Suppressor macrophage treated with lipopolysaccharide for 4 hours (primary cell): Measurements from ENCODE around the gene VPS45.
"Not testable (repeated sequence)": the region's sequence is repeated elsewhere in the genome, so short reads cannot be mapped to it uniquely, and the experiment has no call there.

Experiments
- DNase-seq: peaks from one replicate; pipeline ENCODE4 v3.0.0-alpha.2; 2020

VPS45 gene

DNA sequence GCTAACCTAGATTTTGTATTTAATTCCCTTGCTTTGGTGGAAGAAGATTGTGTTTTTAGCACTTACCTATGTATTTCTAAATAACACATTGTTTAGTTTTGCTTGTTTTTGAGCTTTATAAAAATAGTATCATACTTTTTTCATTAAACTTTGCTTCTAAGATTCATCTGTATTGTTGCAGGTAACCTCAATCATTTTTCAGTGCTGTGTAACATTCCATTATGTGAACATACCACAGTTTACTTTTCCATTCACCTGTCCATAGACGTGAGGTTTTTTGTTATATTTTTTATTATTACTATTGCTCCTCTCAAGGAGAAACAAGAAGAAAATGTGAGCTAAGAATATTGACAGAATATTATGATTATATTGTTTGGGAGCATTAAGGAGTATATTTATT is 67.0 kb downstream of the VPS45 start:
- no peak for DNase-seq

DNA sequence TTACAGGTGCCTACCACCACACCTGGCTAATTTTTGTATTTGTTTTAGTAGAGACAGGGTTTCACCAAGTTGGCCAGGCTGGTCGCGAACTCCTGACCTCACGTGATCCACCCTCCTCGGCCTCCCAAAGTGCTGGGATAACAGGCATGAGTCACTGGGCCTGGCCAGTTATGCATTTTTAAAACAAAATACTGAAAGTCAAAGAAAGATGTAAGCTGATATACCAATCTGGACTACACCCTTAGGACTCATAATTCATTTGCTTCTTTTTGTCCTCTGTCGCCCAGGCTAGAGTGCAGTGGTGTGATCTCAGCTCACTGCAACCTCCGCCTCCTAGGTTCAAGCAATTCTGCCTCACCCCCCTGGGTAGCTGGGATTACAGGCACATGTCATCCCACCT is 67.8 kb downstream of the VPS45 start:
- not testable (repeated sequence) for DNase-seq

DNA sequence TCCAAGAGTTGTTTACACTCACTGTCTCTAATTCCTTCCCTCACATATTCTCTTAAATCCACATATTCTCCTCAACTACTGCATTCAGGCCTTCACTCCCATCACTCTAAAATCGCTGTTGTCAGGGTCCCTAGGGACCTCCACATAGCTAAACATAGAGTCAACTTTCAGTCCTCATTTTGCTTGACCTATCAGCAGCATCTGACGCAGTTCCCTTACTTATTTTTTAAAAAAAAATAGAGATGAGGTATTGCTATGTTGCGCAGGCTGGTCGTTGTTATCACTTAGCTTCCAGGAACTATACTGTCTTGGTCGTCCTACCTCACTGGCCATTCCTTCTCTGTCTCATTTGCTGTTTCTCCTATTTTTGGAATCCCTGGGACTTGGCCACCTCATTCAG is 70.5 kb downstream of the VPS45 start:
- no peak for DNase-seq

DNA sequence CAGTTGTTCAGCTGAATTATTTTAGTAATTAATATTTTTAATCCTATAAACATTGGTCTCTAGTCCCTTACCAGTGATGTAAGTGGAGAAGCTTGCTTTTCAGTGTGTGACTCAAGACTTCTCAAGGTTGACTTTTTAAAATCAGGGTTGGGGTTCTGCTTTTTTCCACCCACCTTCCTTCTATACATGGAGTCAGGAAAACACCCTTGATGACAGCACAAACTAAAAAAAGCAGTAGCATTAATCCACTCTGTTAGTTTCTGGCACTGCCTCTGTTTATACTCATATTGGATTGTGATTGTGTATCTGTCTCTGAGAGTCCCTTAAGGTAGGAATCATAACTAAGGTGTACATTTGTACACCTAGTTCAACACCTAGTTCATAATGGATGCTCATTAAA is 73.9 kb downstream of the VPS45 start:
- DNase-seq = peak; percentile 83

DNA sequence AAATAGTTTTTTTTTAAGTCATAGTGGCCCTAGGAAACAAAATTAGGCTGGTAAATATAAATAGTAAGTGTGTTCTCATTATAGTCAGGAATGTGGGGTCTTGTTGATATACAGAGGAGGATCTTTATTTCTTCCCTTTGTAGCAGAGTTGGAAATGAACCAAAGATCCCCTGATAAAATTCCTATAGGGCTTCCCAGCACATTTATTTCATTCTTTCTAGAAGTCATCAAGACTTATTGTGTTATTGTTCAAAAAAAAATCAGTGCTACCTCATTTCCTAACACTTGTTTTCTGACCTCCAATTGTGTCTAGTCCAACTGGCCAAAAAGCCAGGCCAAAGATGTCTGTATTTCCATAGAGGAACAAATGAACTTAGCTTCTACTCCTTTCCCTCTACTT is 74.5 kb downstream of the VPS45 start:
- no peak for DNase-seq

DNA sequence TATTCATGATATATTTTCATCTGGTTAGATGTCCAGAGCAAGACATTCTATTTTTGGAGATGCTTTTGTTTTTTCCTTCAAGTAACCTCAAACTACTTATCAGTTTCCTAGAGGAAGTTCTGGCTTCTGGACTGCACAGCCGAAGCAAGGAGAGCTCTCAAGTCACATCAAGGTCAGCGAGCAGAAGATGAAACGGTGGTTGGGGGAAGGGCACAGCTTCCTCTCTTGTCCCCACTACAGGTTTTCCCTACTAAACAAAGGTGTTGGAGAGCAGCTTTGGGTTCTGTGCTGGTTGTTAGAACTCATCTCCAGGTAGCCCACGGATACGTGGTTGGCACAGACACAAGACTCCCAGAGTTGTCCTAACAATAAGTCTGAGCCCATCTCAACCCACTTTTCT is 77.0 kb downstream of the VPS45 start:
- DNase-seq = no peak

DNA sequence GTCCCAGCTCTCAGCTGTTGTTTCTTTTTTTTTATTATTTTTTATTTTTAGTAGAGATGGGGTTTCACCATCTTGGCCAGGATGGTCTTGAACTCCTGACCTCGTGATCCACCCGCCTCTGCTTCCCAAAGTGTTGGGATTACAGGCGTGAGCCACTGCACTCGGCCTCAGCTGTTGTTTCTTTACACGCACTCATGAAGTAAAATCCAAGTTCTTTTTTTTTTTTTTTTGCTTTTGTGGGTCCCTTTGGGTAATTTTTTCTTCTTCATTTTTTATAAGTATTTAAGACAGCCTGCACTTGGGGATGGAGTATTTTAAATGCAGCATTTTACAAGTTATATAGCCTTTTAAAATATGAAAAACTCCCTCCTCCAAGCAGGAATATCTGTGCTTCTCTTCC is 78.4 kb downstream of the VPS45 start:
- DNase-seq = not testable (repeated sequence)

DNA sequence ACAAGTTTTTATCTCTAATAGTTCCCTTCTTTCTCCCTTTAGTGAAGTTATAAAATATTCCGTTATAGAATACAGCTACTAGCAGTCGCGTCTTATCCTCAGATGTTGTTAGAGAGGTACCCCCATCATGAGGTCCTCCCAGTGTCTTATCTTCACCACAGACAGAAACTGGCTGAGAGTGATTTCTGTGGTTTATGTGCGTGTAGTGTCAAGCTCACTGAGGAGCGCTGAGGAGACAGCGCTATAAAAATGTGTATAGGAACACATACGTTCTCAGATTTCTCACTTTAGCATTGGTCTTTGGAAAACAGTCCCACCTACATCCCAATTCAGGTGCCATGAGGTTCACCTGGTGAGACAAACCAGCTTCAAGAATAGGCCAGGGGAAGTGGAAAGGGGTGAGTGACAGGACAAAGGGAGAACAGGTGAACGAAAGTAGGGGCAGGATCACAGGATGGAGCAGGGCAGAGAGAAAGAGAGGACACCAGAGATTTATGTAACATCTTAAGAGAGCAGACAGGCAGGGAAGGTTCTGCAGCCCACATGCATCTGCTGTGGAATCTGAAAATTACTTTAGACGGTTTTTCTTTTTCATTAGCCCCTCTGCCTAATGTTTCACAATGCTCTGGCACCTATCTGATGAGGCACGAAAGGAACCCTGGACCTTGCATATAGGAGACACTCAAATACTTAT is 79.4 kb downstream of the VPS45 start:
- no peak for DNase-seq

DNA sequence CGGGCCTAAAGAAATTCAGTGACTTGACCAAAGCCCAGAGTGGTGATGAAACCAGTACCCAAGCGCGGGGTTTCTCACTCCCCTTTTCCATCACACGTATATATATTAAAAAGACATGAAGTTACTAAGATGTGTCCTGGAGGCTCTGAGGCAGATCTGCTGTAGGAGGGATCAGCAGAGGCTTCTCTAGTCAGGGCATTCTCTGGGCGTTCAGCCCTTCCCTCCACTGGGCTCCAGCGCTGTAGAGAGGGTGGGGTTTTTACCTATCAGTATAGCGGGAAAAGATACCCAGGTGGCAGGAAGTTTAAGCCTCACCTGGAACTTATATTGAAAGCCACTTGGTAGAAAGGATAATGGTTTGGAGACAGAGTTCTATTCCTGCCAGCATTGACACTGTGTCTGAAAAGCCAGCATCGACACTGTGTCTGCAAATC is 81.3 kb downstream of the VPS45 start:
- peak; percentile 33 for DNase-seq

DNA sequence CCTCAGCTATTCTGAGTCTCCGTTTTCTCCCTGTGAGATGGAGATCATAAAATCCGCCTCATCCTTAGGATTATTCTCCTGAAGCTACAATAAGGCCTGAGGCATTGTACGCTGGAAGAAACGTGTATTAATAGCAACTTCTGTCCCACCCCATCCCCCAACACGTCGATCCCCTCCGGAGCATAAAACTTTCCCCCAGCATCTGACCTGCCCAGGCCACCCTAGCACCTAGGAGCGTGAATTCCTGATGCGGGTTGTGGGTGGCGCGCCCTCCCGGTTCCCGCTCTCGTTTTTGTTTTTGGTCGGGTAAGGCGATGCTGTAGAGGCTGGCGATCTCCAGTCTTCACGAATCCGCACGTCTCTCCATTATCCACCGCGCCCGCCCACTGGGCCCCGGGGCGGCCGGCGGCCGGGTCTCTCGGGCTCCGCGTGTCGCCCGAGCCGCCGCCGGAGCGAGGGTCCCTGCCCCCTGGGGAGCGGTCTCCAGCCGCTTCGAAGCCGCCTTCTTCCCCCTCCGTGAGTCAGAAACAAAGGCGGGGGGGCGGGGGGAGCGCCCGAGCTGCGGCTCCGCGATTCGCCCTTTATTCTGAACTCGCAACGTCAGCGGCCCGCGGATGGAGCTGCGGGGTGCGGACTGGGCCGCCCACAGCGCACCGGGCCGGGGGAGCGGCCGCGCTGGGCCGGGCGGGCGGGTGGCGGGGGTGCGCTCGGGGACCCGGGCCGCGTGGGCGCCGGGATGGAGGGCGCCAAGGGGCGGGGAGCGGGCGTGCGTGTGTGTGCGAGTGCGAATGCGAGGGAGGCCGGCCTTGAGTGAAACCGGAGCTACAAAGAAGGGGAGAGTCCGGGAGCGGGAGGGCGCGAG is 81.9 kb downstream of the VPS45 start, which contains the start of gene PLEKHO1:
PLEKHO1 (plus strand) TSS at position 646 of the 862 bp plus-strand sequence. CDS start 342 bp downstream, outside the sequence.
- DNase-seq = peak; percentile 92

DNA sequence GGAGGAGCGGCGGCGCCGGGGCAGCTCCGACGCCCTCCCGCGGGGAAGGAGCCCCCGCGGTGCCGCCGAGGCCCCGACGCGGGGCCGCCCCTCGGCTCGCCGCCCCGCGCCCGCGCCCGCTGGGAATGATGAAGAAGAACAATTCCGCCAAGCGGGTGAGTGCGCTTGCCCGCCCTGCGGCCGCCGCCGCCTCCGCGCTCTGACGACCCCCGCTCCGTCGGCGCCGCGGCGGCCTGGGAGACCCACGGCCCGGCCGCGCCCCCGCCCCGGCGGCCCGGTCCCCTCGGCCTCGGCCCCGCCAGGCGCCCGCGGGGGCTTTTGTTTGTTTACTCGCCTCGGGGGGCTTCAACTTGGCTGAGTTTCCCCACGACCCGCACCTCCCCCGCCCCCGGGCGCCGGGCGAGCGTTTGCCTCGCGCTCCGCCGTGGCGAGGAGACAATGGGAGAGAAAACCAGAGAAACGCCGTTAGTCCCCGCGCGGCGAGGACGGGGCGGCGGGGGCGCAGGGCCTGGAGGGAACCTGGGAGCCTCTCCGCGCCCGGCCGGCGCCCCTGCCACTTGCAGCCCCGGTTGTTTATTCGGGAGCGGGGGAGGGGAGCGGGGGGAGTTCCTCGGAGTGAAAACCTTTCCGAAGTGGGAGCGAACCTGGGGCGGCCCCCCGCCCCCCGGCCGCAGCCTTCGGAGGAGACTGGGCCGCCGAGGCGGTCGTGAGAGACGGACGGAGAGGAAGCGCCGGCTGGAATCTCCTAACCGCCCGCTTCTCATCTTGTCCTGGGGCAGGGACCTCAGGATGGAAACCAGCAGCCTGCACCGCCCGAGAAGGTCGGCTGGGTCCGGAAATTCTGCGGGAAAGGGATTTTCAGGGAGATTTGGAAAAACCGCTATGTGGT is 82.8 kb downstream of the VPS45 start:
- DNase-seq = peak; percentile 55

DNA sequence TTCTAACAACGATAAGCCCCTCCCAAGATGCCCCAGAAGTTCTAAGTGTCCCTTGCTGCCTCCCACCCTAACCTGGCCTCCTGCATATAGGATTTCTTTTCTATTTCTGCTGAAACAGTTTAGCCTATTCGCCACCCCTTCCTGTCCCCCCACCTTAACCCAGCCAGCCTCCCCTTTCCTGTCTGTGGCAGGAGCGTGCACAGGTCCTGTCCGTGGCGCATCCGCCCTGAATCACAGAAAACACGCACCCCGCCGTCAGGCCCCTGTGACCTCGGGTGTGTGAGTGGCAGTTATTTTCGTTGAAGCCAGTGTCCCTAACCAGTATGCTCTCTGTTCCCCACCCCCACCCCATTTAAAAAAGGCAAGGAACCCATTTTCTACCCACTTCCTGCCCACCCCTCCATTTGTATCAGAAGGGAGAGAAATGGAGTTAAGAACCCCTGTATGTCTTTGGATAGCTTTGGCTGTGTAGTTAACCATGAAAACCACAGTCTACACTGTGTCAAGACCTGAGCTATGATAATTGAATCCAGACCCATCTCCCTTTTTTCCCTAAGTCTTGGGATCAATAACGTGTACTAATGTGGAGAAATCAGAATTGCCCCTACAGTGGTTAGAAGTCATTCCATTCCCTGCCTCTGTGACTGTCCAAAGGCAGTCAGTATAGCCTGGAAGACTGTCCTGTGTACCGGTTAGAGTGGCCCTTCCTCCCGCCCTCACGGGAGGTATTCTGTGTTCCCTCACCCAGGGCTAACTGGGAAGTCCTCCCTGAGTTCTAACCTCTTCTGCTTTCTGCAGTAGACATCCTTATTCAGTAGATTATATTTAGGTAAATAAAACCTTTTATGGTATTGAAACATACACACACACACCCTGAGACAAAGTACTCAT is 84.0 kb downstream of the VPS45 start:
- peak; percentile 60 for DNase-seq

DNA sequence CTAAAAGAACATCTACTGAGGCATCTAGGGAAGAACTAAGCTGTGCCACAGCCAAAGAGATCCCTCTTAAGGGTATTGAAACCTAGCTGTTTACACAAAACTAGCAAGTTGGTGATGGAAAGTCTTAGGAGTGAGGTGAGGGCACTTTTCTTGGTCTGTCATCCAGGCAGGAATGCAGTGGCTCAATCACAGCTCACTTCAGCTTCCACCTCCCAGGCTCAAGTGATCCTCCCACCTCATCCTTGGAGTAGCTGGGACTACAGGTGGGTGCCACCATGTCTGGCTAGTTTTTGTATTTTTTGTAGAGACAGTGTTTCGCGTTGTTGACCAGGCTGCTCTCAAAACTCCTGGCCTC is 84.6 kb downstream of the VPS45 start:
- peak; percentile 36 for DNase-seq

DNA sequence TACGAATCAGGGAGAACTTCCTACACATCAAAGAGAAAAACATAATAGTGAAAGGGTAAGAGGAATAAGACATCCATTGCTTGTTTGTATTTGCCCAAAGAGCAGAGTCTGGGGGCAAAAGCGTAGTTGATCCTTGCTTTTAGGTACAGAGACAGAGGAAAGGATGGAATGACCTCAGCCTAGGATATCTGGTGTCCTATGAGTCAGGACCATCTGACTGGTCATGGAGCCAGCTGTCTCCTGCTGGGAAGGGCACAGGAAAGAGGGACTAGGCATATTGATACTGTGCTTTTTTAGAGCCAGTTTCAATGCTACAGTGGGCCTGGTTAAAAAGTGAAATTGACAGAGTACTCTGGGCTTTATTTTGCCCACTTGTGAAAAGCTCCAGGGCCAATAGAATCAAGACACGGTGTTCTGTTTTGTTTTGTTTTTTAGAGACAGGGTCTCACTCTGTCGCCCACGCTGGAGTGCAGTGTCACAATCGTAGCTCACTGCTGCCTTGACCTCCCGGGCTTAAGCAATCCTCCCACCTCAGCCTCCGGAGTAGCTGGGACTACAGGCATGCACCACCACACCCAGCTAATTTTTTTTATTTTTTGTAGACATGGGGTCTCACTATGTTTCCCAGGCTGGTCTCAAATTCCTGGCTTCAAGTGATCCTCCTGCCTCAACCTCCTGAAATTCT is 85.3 kb downstream of the VPS45 start:
- peak; percentile 86 for DNase-seq

DNA sequence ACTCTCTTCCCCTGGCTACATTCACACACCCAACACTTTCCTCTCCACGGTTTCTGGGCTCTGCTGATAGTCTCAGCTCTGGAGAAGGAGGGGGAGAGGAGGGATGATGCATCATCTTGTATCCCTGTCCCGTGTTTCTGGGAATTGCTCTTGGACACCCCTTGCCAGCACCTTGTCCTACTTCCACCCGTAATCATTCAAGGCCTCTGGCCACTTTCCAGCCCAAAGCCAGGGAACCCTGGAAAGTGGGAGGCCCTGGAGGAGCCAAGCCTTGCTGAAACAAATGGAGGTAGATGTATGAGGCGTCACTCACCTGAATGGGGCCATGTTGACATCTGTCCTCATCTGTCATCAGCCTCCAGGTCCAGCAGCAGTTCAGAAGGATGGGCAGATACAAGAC is 86.6 kb downstream of the VPS45 start:
- DNase-seq = no peak

DNA sequence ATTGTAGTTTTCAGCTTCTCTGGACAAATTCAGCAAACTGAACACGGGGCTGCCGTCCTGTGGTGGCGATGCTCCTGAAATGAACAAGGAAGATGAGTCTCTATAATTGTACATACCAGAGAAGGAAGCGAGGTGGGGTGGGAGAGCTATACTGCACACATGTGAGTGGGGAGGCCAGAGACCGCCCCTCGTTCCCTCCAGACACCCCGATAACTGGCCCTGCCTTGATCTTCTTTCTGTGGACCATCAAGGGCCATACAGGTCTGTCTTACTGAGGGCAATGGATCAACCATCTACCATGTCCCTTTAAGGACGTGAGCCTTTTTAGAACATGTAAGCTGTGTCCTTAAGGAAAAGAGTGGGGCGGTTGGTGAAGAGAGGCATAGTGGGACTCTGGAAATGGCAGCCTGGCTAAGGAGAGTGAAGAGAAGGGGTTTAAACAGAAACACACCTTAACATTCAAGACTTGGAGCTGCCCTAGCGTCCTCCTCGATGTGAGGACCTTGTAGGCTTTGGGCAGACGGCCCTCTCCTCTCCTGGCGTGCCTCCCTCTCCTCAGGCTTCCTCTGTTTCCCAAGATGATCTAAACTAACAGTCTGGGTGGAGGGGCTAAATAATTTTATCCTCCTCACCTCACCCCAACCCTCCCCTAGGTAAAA is 88.0 kb downstream of the VPS45 start:
- DNase-seq = no peak

DNA sequence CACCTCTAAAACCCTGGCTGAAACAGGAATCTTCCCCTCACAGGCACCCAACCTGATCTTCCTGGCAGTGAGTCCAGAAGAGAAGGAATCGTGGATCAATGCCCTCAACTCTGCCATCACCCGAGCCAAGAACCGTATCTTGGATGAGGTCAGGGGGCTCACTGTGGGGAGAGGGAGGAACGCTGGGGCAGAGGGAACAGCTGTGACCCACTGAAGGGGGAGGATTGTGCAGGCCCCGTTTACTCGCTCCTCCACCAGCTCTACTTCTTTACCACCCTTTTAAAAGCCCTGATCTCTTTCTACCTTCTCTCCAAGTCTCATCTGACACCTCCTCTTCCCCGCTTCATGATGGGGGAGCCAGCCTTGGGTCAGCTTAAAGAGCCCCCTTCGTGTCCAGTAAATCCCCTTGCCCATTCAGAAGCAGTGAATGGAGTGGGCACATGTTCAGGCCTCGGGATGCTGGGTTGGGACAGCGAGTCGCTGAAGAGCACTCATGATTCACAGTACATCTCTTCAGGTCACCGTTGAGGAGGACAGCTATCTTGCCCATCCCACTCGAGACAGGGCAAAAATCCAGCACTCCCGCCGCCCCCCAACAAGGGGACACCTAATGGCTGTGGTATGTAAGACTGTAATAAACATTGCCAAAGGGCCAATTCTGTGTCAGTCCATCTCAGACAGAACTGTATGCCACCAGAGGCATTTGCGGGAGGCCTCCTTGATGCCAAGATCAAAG is 89.5 kb downstream of the VPS45 start:
- no peak for DNase-seq

DNA sequence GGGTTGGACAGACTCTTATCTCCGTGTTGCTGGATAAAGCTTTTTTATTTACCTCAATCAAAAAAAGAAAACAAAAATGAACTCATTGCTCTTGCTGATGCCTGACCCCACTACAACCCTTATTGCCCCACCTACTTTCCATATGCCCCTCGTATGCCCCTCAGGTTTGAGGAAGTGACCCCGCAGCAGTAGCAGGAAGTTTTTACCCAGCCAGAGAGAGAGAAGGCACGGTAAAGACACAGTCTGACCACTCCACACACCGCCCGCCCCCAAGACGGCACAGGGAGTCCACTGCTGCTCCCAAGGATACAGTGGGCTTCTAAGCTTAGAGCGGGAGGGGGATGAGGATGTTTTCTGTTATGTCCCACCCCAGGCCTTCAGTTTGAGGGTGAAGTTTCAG is 92.0 kb downstream of the VPS45 start:
- peak; percentile 81 for DNase-seq

DNA sequence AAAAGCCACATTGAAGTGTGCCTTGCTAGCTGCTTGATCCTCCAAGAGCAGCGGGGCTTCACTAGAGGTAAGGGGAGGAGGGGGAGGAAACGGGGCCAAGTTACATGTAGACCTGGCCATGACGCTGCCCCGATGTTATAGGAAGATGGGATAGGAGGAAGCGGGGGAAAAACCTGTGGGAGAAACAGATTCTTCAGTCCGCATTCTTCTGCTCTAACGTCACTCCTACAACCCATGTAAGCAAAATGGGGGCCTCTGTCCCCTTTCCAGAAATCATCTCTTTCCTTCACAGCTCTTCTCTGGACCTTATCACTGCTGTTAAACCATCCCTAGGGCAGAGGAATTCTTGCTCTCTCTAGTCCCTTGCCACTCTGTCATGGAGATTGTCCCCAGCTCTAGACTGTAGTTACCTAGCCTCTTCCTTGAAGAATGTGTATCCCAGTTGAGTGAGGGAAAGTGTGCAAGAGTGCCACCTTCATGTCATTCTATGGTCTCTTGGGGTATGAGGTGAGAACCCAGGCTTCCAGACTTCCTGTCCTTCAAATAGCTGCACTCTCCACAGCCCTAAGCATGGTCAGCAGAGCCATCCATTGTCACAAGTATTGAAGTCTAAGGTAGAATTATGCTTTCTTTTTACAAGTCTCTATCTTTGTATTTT is 93.5 kb downstream of the VPS45 start:
- DNase-seq = peak; percentile 58
